Measurements from ENCODE around the gene GOLGA7B.
A peak's percentile ranks its signal among the peaks of the same experiment; 100 is the strongest.

GOLGA7B gene

GRCh38 chr10:97869091-97870042, 19.7 kb downstream of the GOLGA7B start:
- peak; percentile 59 for DNase-seq

- no peak for DNase-seq
Measured at GRCh38 chr10:97870990-97871389, 21.3 kb downstream of the GOLGA7B start.

- DNase-seq = no peak
Measured at GRCh38 chr10:97873569-97873968, 23.9 kb downstream of the GOLGA7B start.

- no peak for DNase-seq
Measured at GRCh38 chr10:97874332-97874731, 24.7 kb downstream of the GOLGA7B start.

- DNase-seq = no peak
Measured at GRCh38 chr10:97875391-97875790, 25.7 kb downstream of the GOLGA7B start.

- DNase-seq = no peak
Measured at GRCh38 chr10:97876402-97876801, 26.8 kb downstream of the GOLGA7B start.

GRCh38 chr10:97879241-97879640, 29.6 kb downstream of the GOLGA7B start:
- DNase-seq = no peak

- no peak for DNase-seq
Measured at GRCh38 chr10:97880109-97880508, 30.5 kb downstream of the GOLGA7B start.

GRCh38 chr10:97882142-97883091, 32.8 kb downstream of the GOLGA7B start:
- no peak for DNase-seq

- no peak for DNase-seq
Measured at GRCh38 chr10:97883092-97883485, 33.4 kb downstream of the GOLGA7B start.

- no peak for DNase-seq
Measured at GRCh38 chr10:97886286-97886685, 36.6 kb downstream of the GOLGA7B start.

- no peak for DNase-seq
Measured at GRCh38 chr10:97887399-97887798, 37.8 kb downstream of the GOLGA7B start.

- no peak for DNase-seq
Measured at GRCh38 chr10:97888134-97888533, 38.5 kb downstream of the GOLGA7B start.

GRCh38 chr10:97888641-97889262, 39.1 kb downstream of the GOLGA7B start:
- DNase-seq = peak; percentile 7

- no peak for DNase-seq
Measured at GRCh38 chr10:97889461-97890265, 40.0 kb downstream of the GOLGA7B start.

- DNase-seq = no peak
Measured at GRCh38 chr10:97891497-97892167, 42.0 kb downstream of the GOLGA7B start.

- no peak for DNase-seq
Measured at GRCh38 chr10:97892506-97892905, 42.9 kb downstream of the GOLGA7B start.

GRCh38 chr10:97892939-97893338, 43.3 kb downstream of the GOLGA7B start:
- DNase-seq = no peak

GRCh38 chr10:97894092-97894491, 44.4 kb downstream of the GOLGA7B start:
- DNase-seq = no peak

- no peak for DNase-seq
Measured at GRCh38 chr10:97895084-97895483, 45.4 kb downstream of the GOLGA7B start.

GRCh38 chr10:97895915-97896314, 46.3 kb downstream of the GOLGA7B start:
- no peak for DNase-seq
